LHCN-M2 (cell line): ENCODE data around the gene OBSCN. TPM values are rescaled to one million over a fixed set of nuclear protein-coding genes. Genes with fewer than 3 reads are reported as not detected.

Experiments used
- DNase-seq: peaks from one replicate; pipeline ENCODE4 v3.0.0-alpha.2; 2012; ENCODE audit warnings: low read depth
- total RNA-seq: library from RNA; depleted of rRNA; stranded (reverse); fragments of >200 nt; gene quantifications from 2 replicates; pipeline ENCODE4 v1.2.3, GENCODE V29; 2014

OBSCN gene
- total RNA-seq, 1 experiment from 2014 or later: 2.1 TPM

- DNase-seq: no peak
Measured at GRCh38 chr1:228353601-228354371, 145.9 kb downstream of the OBSCN start.

DNA sequence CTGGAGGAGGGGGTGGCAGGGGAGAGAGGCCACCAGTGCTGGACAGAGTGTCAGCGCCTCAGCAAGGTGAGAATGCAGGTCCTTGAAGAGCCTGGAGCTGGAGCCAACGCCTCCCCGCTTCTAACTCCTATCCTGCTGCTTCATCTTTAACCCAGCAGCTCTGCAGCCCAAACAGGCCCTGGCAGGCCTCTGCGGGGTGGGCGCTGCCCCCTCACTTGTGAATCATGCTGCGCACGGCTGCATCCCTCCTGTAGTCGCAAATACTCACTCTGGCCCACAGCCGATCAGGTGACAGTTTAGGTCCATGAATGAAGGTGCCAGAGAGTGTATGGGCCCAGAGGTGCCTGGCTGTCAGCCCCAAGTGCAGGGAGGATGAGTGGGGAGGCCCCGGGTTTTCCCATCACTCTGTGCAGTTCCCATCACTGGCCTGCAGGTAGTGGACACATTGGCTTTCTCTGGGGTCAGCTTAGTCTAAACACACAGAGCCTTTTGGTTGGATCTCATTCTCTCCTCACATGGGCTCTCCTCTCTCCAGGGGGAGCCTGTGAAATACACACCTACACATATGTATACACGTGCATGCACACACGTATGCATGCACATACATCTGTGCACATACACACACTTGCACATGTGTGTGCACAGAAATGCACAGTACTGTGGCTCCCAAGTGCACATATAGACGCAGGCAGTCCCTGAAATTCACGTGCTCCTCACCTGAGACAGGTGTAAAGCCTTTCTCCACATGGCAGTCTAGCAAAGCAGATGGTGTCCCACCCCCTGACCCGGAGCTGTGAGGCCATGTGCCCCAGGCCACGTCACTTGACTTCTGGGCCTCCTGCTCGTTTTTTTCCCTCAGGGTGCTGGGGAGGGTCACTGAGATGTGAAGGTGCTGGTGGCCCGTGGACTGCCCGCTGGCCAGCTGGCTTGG is 146.8 kb downstream of the OBSCN start:
- no peak for DNase-seq

DNA sequence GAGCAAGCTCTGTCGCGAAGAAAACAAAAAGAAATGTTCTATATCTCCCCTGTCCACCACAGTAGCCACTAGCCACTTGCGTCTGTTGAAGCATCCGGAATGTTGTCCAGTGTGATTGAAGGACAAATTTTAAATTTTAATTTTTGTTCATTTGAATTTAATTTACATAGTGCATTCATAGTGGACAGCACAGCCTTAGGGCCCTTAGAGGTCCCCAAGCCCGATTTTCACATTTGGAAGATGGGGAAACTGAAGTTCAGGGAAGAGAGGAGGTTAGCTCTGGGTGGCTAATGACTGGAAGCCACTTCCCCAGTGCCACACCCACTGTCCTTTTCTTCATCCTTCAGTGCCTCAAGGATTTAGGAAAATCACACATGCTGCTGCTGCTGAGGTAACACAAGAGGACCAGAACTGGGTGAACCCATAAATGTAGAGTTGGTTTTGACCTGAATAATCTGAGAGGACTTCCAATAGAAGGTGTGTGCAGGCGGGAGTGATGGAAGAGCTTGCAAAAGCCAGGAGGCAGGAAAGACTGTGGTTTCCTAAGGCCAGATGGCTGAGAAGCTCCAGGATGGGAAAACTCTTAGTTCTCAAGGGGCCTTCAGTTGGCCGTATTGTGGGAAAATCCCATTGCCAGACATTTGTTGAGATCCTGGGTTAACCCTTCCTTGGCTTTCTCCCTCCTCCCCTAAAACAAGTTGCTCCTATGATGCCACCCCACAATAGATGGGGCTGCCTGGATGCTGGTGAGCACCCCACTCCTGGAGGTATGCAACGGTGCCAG is 149.2 kb downstream of the OBSCN start:
- DNase-seq: no peak

GRCh38 chr1:228358039-228358763 is 150.4 kb downstream of the OBSCN start:
- peak; percentile 4 for DNase-seq

GRCh38 chr1:228358764-228359612 is 151.1 kb downstream of the OBSCN start:
- no peak for DNase-seq

DNA sequence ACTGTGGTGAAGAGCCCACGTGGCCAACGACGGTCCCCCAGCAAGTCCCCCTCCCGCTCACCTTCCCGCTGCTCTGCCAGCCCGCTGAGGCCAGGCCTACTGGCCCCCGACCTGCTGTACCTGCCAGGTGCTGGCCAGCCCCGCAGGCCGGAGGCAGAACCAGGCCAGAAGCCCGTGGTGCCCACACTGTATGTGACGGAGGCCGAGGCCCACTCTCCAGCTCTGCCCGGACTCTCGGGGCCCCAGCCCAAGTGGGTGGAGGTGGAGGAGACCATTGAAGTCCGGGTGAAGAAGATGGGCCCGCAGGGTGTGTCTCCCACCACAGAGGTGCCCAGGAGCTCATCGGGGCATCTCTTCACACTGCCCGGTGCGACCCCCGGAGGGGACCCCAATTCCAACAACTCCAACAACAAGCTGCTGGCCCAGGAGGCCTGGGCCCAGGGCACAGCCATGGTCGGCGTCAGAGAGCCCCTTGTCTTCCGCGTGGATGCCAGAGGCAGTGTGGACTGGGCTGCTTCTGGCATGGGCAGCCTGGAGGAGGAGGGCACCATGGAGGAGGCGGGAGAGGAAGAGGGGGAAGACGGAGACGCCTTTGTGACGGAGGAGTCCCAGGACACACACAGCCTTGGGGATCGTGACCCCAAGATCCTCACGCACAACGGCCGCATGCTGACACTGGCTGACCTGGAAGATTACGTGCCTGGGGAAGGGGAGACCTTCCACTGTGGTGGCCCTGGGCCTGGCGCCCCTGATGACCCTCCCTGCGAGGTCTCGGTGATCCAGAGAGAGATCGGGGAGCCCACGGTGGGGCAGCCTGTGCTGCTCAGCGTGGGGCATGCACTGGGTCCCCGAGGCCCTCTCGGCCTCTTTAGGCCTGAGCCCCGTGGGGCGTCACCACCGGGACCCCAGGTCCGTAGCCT is 152.0 kb downstream of the OBSCN start:
- no peak for DNase-seq

DNA sequence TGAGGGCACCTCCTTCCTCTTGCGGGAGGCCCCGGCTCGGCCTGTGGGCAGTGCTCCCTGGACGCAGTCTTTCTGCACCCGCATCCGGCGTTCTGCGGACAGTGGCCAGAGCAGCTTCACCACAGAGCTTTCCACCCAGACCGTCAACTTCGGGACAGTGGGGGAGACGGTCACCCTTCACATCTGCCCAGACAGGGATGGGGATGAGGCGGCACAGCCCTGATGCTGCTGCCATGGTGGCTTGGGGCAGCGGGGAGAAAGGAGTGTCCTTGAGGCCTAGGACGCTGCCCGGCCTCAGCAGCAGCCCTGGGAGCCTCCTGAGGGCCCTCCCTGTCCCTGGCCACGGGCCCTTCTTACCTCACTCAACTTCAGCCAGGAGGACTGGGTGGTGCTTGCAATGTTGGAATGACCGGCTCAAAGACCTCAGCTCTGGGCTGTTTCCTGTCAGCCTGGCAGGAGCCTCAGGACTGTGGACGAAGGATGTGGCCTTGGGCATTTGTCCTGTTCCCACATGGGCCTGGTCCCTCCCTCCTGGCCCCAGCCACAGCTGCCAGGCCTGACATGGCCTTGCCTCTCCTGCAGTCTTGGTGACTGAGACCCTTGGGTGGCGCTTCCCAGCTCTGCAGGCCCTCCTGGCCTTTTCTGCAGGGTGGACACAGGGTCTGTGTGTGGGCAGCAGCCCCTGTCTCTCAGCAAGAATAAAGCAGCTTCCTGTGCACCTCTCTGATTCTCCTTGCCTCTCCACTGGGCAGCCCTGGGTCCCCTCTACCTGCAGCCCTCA is 152.9 kb downstream of the OBSCN start:
- DNase-seq: no peak

GRCh38 chr1:228361314-228362140 is 153.7 kb downstream of the OBSCN start:
- no peak for DNase-seq

GRCh38 chr1:228362141-228362883 is 154.5 kb downstream of the OBSCN start:
- no peak for DNase-seq

DNA sequence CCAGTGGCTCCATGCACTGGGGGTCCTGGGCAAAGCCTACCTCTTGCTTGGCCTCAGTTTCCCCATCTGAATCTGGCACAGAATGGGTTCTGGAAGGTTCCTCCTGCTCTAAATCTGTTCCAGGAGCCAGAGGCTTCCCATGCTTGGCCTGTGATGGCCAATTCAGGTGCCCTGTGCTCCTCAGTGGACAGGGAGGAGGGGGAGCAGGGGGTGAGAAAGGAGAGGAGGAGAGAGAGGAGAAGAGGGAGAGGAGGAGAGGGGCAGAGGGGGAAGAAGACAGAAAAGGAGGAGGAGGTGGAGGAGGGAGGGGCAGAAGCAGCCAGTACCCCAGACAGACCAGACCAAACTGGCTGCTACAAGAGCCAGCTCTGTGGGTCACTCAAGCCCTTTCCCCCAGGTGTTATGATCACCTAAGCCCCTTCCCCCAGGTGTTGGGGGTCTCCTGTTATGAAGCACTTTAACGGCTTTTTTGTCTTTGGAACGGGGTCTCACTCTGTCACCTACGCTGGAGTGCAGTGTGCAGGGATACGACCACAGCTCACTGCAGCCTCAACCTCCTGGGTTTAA is 155.1 kb downstream of the OBSCN start:
- DNase-seq: no peak

DNA sequence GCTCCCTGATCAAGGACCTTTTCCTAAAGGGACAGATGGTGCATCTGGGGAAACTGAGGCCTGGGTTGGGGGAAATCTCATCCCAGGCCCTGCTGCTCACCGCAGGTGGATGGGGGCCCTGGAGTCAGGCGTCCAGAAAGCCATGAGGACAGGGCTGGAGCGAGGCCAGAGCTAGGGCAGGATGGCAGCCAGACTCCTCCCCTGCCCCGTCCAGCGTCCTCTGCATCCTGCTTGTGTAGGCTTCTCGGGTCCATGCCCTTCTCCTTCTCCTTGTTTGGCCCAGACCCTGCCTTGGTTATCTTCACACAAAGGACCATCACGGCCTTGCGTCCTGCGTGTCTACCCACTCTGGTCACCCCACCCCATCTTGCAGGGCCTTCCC is 155.8 kb downstream of the OBSCN start:
- DNase-seq: no peak

DNA sequence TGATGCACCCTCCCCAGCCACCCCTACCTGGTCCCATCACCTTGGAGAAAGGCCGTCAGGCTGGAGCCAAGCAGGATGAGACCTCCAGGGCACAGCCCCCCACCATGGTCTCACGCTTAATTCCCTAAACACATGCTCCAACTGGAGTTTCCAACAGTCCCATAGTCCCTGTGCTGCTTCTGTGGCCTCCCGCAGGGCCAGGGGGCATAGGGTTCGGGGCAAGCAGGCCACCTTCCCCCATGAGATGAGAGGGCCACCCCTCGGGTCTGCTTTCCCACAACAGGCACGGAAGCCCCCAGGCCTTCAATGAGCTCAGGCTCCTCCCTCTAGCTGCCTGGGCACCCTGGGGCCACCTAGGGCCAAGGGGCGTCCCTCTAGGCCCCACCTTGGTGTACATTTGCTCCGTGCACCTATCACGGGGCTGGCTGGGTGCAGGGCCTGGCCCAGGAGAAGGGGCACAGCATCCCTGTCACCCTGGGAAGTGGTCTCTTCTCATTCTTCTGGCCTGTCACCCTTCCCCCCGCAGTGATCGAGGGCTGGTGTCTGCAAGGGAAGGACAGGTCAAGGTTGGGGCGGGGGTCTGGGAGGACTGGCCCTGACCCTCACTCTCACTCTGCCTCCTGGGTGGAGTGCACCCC is 156.3 kb downstream of the OBSCN start:
- no peak for DNase-seq

DNA sequence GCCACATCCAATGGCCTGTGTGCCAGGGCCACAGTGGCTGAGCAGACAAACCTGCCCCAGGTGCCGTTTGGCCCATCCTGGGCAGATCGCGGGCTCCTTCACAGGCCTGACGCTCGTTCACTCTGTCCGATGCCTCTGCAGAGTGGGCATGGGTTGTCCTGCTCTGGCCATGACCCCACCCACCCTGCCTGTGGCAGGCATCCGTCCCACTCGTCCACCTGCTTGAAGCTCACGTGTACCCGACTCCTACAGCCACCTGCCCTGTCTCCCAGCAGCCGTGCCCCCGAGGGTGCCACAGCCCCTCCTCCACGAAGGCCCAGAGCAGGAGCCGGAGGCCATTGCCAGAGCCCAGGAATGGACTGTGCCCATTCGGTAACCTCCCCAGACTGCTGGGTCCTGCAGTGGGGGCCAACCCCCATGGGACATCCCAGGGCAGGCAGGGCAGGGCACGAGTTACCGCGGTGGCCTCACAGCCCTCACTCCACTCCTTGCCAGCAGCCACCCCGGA is 156.9 kb downstream of the OBSCN start:
- DNase-seq: no peak

GRCh38 chr1:228365271-228366061 is 157.6 kb downstream of the OBSCN start:
- DNase-seq: no peak
